Spinal cord (tissue), 10 donors: ENCODE data around the gene ENC1. TPM values are rescaled to one million over a fixed set of nuclear protein-coding genes. Genes with fewer than 3 reads are reported as not detected.
A peak's percentile ranks its signal among the peaks of the same experiment; 100 is the strongest.
"Not testable (repeated sequence)": the region's sequence is repeated elsewhere in the genome, so short reads cannot be mapped to it uniquely, and the experiment has no call there.

Experiments used
- DNase-seq, 6 donors: peaks; one replicate each; pipeline versions ENCODE4 v3.0.0 to v3.0.0-alpha.2; 2013 to 2015; ENCODE audit warnings: low spot score in 6 of 6, low read depth in 4 of 6
- H3K27ac ChIP-seq: one replicate; pipeline ENCODE4 v1.5.1; 2013; ENCODE audit warnings: low read depth, low read length, control low read depth
- H3K27me3 ChIP-seq: one replicate; pipeline ENCODE4 v1.6.1; 2013; ENCODE audit warnings: low read length; ENCODE audit not compliant: control insufficient read depth, insufficient read depth
- H3K36me3 ChIP-seq: one replicate; pipeline ENCODE4 v1.6.1; 2013; ENCODE audit warnings: low read length; ENCODE audit not compliant: control insufficient read depth, insufficient read depth
- H3K4me1 ChIP-seq: one replicate; pipeline ENCODE4 v1.6.1; 2013; ENCODE audit warnings: low read length; ENCODE audit not compliant: control insufficient read depth, insufficient read depth
- H3K4me3 ChIP-seq: one replicate; pipeline ENCODE4 v1.5.1; 2013; ENCODE audit warnings: low read depth, low read length, control low read depth
- H3K9me3 ChIP-seq: one replicate; pipeline ENCODE4 v1.6.1; 2013; ENCODE audit warnings: low read length; ENCODE audit not compliant: control insufficient read depth, insufficient read depth
- WGBS: methylation state at CpG from one replicate; pipeline ENCODE4 v1.1.5; 2013; ENCODE audit warnings: missing lambda C conversion rate; ENCODE audit not compliant: insufficient coverage; 5-methylcytosine and 5-hydroxymethylcytosine counted together
- long read RNA-seq, 4 donors: transcript quantifications; one replicate each; lab custom pipeline, GENCODE V29; 2026
- polyA plus RNA-seq, 2 donors: library from polyadenylated mRNA; unstranded; fragments of 120-200 nt; gene quantifications; one replicate each; pipeline ENCODE4 v1.2.1, GENCODE V29; 2013; ENCODE audit not compliant: insufficient read length in 2 of 2
- total RNA-seq, 2 donors: library from RNA; depleted of rRNA in 1 of 2; stranded (reverse); fragments of 120-200 nt in 1 of 2; fragments of >200 nt in 1 of 2; gene quantifications; one replicate each; pipeline versions ENCODE4 v1.2.3 to v1.2.4, GENCODE V29; 2013 to 2014
- donor health status: healthy.

Gene ENC1
- total RNA-seq (100 to 1,000 TPM in 1 of 2 donors, 10 to 100 TPM in 1; 99.6 to 238 TPM), polyA plus RNA-seq (100 to 1,000 TPM; 276 to 314 TPM)
- long read RNA-seq, donor 1, full-length matches to known transcripts, result 99 of 174 reads
- long read RNA-seq, donor 1, partial matches to known transcripts, result 75 of 174 reads
- long read RNA-seq, donor 1, other reads (novel, unspliced or antisense), result 0 of 174 reads
- long read RNA-seq, donor 2, full-length matches to known transcripts, result 14 of 42 reads
- long read RNA-seq, donor 2, partial matches to known transcripts, result 28 of 42 reads
- long read RNA-seq, donor 2, other reads (novel, unspliced or antisense), result 0 of 42 reads
- long read RNA-seq, donor 3, full-length matches to known transcripts, result 25 of 79 reads
- long read RNA-seq, donor 3, partial matches to known transcripts, result 54 of 79 reads
- long read RNA-seq, donor 3, other reads (novel, unspliced or antisense), result 0 of 79 reads
- long read RNA-seq, donor 4, full-length matches to known transcripts, result 25 of 90 reads
- long read RNA-seq, donor 4, partial matches to known transcripts, result 65 of 90 reads
- long read RNA-seq, donor 4, other reads (novel, unspliced or antisense), result 0 of 90 reads

- peak; percentile 83 to 99 (median 87) for DNase-seq
- Histone ChIP-seq H3K27ac (peak within 1 kb of the TSS; percentile 93), H3K36me3 (peaks cover 7% of the 10 kb centered on the region), H3K9me3 (no peaks in the 10 kb centered on the region), H3K4me1 (peaks cover 22% of the 10 kb centered on the region), H3K4me3 (peak within 1 kb of the TSS; percentile 92), H3K27me3 (no peaks in the 10 kb centered on the region)
- under 1% methylated on average over 59 of the region's 59 CpGs for WGBS
These were observed at the start of gene ENC1 for GRCh38 chr5:74640450-74640953. Gene ENC1, minus strand, starts transcription at chr5:74640728. Its CDS starts 4,243 bp downstream, at chr5:74636485.

GRCh38 chr5:74686962-74687751 lies 46.6 kb upstream of the ENC1 start:
- 88% methylated on average over 5 of the region's 5 CpGs for WGBS
- DNase-seq, result no peak
- no peak overlapping the region for H3K27ac ChIP-seq
- H3K9me3 ChIP-seq, result no peaks in the 10 kb centered on the region
- H3K4me1 ChIP-seq, result peaks cover 11% of the 10 kb centered on the region
- H3K27me3 ChIP-seq, result no peaks in the 10 kb centered on the region
- H3K36me3 ChIP-seq, result no peaks in the 10 kb centered on the region
- H3K4me3 ChIP-seq, result no peak overlapping the region

- H3K27ac ChIP-seq, result peak overlapping the region; percentile 52
- H3K9me3 ChIP-seq, result no peaks in the 10 kb centered on the region
- peak overlapping the region; percentile 76 for H3K4me3 ChIP-seq
- peaks cover 11% of the 10 kb centered on the region for H3K4me1 ChIP-seq
- WGBS, result 69% methylated on average over 7 of the region's 10 CpGs
- no peaks in the 10 kb centered on the region for H3K36me3 ChIP-seq
- no peaks in the 10 kb centered on the region for H3K27me3 ChIP-seq
- DNase-seq, result no peak
These were observed 45.6 kb upstream of the ENC1 start for GRCh38 chr5:74685979-74686631.

GRCh38 chr5:74684900-74685851 lies 44.6 kb upstream of the ENC1 start, which contains the start of gene HEXB:
Gene HEXB, plus strand, starts transcription at chr5:74685233. Its CDS starts 28 bp downstream, at chr5:74685261.
- DNase-seq, result peak in 4 of 6 donors; percentile 44 to 89 (median 75)
- H3K4me3 ChIP-seq, result peak within 1 kb of the TSS; percentile 76
- 5% methylated on average over 71 of the region's 78 CpGs for WGBS
- no peaks in the 10 kb centered on the region for H3K9me3 ChIP-seq
- peak within 1 kb of the TSS; percentile 52 for H3K27ac ChIP-seq
- H3K36me3 ChIP-seq, result no peaks in the 10 kb centered on the region
- H3K27me3 ChIP-seq, result no peaks in the 10 kb centered on the region
- peaks cover 11% of the 10 kb centered on the region for H3K4me1 ChIP-seq

- 88% methylated on average over 1 of the region's 4 CpGs for WGBS
- Histone ChIP-seq H3K27me3 (no peaks in the 10 kb centered on the region), H3K9me3 (no peaks in the 10 kb centered on the region)
These were observed 39.4 kb upstream of the ENC1 start for GRCh38 chr5:74679966-74680365.

GRCh38 chr5:74679300-74679699 lies 38.8 kb upstream of the ENC1 start:
- not testable (repeated sequence) for H3K36me3 ChIP-seq, H3K4me3 ChIP-seq, H3K4me1 ChIP-seq, H3K27me3 ChIP-seq, H3K9me3 ChIP-seq, H3K27ac ChIP-seq, DNase-seq
- 90% methylated on average over 2 of the region's 3 CpGs for WGBS

More at GRCh38 chr5:74679966-74680365, 39.4 kb upstream of the ENC1 start:
- Histone ChIP-seq H3K36me3 (no peaks in the 10 kb centered on the region), H3K27ac (no peak overlapping the region), H3K4me1 (no peaks in the 10 kb centered on the region), H3K4me3 (no peak overlapping the region)
- no peak for DNase-seq

GRCh38 chr5:74678123-74678522 lies 37.6 kb upstream of the ENC1 start:
- no CpG with 5 or more reads among the region's 3 CpGs for WGBS
- not testable (repeated sequence) for H3K9me3 ChIP-seq, H3K4me3 ChIP-seq, H3K36me3 ChIP-seq, H3K27me3 ChIP-seq, H3K27ac ChIP-seq, DNase-seq, H3K4me1 ChIP-seq

GRCh38 chr5:74676466-74676865 lies 35.9 kb upstream of the ENC1 start:
- not testable (repeated sequence) for H3K36me3 ChIP-seq, H3K27me3 ChIP-seq, H3K4me1 ChIP-seq, H3K27ac ChIP-seq, DNase-seq, H3K4me3 ChIP-seq, H3K9me3 ChIP-seq
- 93% methylated on average over 3 of the region's 6 CpGs for WGBS
